Measurements from ENCODE around the gene DOCK11.

DOCK11 gene

GRCh38 chrX:118530219-118530911 lies 34.8 kb downstream of the DOCK11 start:
- DNase-seq (ENCODE audit: low spot score), result no peak

GRCh38 chrX:118534716-118535493 lies 39.3 kb downstream of the DOCK11 start:
- DNase-seq (ENCODE audit: low spot score), result no peak

GRCh38 chrX:118536204-118536603 lies 40.6 kb downstream of the DOCK11 start:
- DNase-seq (ENCODE audit: low spot score), result no peak

GRCh38 chrX:118536687-118537461 lies 41.3 kb downstream of the DOCK11 start:
- peak; percentile 6 for DNase-seq (ENCODE audit: low spot score)

GRCh38 chrX:118538386-118538785 lies 42.8 kb downstream of the DOCK11 start:
- DNase-seq (ENCODE audit: low spot score), result no peak

GRCh38 chrX:118540342-118540741 lies 44.7 kb downstream of the DOCK11 start:
- no peak for DNase-seq (ENCODE audit: low spot score)

GRCh38 chrX:118541482-118541881 lies 45.9 kb downstream of the DOCK11 start:
- no peak for DNase-seq (ENCODE audit: low spot score)

- no peak for DNase-seq (ENCODE audit: low spot score)
Measured at GRCh38 chrX:118545510-118545909, 49.9 kb downstream of the DOCK11 start.

GRCh38 chrX:118548841-118549240 lies 53.2 kb downstream of the DOCK11 start:
- DNase-seq (ENCODE audit: low spot score), result no peak

GRCh38 chrX:118550792-118551191 lies 55.2 kb downstream of the DOCK11 start:
- no peak for DNase-seq (ENCODE audit: low spot score)

GRCh38 chrX:118551426-118551825 lies 55.8 kb downstream of the DOCK11 start:
- no peak for DNase-seq (ENCODE audit: low spot score)

GRCh38 chrX:118552121-118552900 lies 56.7 kb downstream of the DOCK11 start:
- no peak for DNase-seq (ENCODE audit: low spot score)

- DNase-seq (ENCODE audit: low spot score), result no peak
Measured at GRCh38 chrX:118553042-118553710, 57.6 kb downstream of the DOCK11 start.

- DNase-seq (ENCODE audit: low spot score), result no peak
Measured at GRCh38 chrX:118554511-118554910, 58.9 kb downstream of the DOCK11 start.

- no peak for DNase-seq (ENCODE audit: low spot score)
Measured at GRCh38 chrX:118558926-118559325, 63.3 kb downstream of the DOCK11 start.

GRCh38 chrX:118560489-118560888 lies 64.9 kb downstream of the DOCK11 start:
- no peak for DNase-seq (ENCODE audit: low spot score)

GRCh38 chrX:118562582-118563164 lies 67.1 kb downstream of the DOCK11 start:
- DNase-seq (ENCODE audit: low spot score), result no peak

GRCh38 chrX:118564498-118564897 lies 68.9 kb downstream of the DOCK11 start:
- no peak for DNase-seq (ENCODE audit: low spot score)

GRCh38 chrX:118565853-118566252 lies 70.2 kb downstream of the DOCK11 start:
- DNase-seq (ENCODE audit: low spot score), result no peak

GRCh38 chrX:118566359-118566758 lies 70.7 kb downstream of the DOCK11 start:
- DNase-seq (ENCODE audit: low spot score), result no peak

GRCh38 chrX:118569676-118570075 lies 74.1 kb downstream of the DOCK11 start:
- no peak for DNase-seq (ENCODE audit: low spot score)

Measured in HuH-7 (cell line).